HepG2 (cell line): ENCODE results near the gene TMEM134. TPM values are rescaled to one million over a fixed set of nuclear protein-coding genes. Genes with fewer than 3 reads are reported as not detected.

Source experiments
- BCL3 ChIP-seq: sonication (generic); formaldehyde crosslinking; IDR thresholded peaks from 2 replicates; pipeline ENCODE4 v1.5.1; 2020; ENCODE audit warnings: mild to moderate bottlenecking, missing genetic modification reagents, moderate library complexity
- CBX1 ChIP-seq: IDR thresholded peaks from one replicate; pipeline ENCODE4 v1.6.1; 2016; ENCODE audit warnings: antibody characterized with exemption, low read depth
- CREB3 ChIP-seq: sonication (generic); formaldehyde crosslinking; IDR thresholded peaks from 2 replicates; pipeline ENCODE4 v1.5.0; 2020; ENCODE audit warnings: missing genetic modification reagents
- DRAP1 ChIP-seq: IDR thresholded peaks from 2 replicates; pipeline ENCODE4 v1.6.1; 2016; ENCODE audit warnings: missing genetic modification reagents, missing compliant biosample characterization
- HNF1B ChIP-seq: sonication (generic); formaldehyde crosslinking; IDR thresholded peaks from 2 replicates; pipeline ENCODE4 v1.5.1; 2020; ENCODE audit warnings: mild to moderate bottlenecking, moderate library complexity, missing genetic modification reagents
- IKZF4 ChIP-seq: sonication (generic); formaldehyde crosslinking; IDR thresholded peaks from 2 replicates; pipeline ENCODE4 v1.5.1; 2020; ENCODE audit warnings: borderline replicate concordance, mild to moderate bottlenecking, low read depth, missing genetic modification reagents; ENCODE audit errors: not compliant biosample characterization
- ISL2 ChIP-seq: sonication (generic); formaldehyde crosslinking; IDR thresholded peaks from 2 replicates; pipeline ENCODE4 v1.5.0; 2020; ENCODE audit warnings: missing genetic modification reagents
- NFIC ChIP-seq: IDR thresholded peaks from 2 replicates; pipeline ENCODE4 v1.6.1; 2012; ENCODE audit warnings: mild to moderate bottlenecking, low read length, inconsistent platforms
- PAX8 ChIP-seq: sonication (generic); formaldehyde crosslinking; IDR thresholded peaks from 2 replicates; pipeline ENCODE4 v1.8.0; 2022; ENCODE audit warnings: mild to moderate bottlenecking, missing genetic modification reagents, borderline replicate concordance
- SMAD1 ChIP-seq: sonication (generic); formaldehyde crosslinking; IDR thresholded peaks from 2 replicates; pipeline ENCODE4 v1.4.0; 2020; ENCODE audit warnings: missing genetic modification reagents, low read depth, mild to moderate bottlenecking, borderline replicate concordance
- STAG1 ChIP-seq: sonication (generic); formaldehyde crosslinking; IDR thresholded peaks from 2 replicates; pipeline ENCODE4 v1.4.0; 2020; ENCODE audit warnings: missing genetic modification reagents
- SUZ12 ChIP-seq: fragments of 150-350 bp; IDR thresholded peaks from 2 replicates; pipeline ENCODE4 v1.6.1; 2014; ENCODE audit warnings: low read depth, low read length
- TGIF2 ChIP-seq: IDR thresholded peaks from 2 replicates; pipeline ENCODE4 v1.6.1; 2016; ENCODE audit warnings: control low read depth, missing compliant biosample characterization
- ZFP41 ChIP-seq: sonication (generic); formaldehyde crosslinking; IDR thresholded peaks from 2 replicates; pipeline ENCODE4 v1.4.0; 2020; ENCODE audit warnings: mild to moderate bottlenecking, missing genetic modification reagents, borderline replicate concordance
- ZFY ChIP-seq: sonication (generic); formaldehyde crosslinking; IDR thresholded peaks from 2 replicates; pipeline ENCODE4 v1.4.0; 2020; ENCODE audit warnings: missing genetic modification reagents
- ZNF556 ChIP-seq: sonication (generic); formaldehyde crosslinking; IDR thresholded peaks from 2 replicates; pipeline ENCODE4 v1.4.0; 2020; ENCODE audit warnings: mild to moderate bottlenecking, missing genetic modification reagents, borderline replicate concordance
- ZNF558 ChIP-seq: sonication (generic); formaldehyde crosslinking; IDR thresholded peaks from 2 replicates; pipeline ENCODE4 v1.9.0; 2022; ENCODE audit warnings: mild to moderate bottlenecking, missing genetic modification reagents, borderline replicate concordance
- ZNF567 ChIP-seq: sonication (generic); formaldehyde crosslinking; IDR thresholded peaks from 2 replicates; pipeline ENCODE4 v1.8.1; 2023; ENCODE audit warnings: mild to moderate bottlenecking, missing genetic modification reagents, borderline replicate concordance
- ZNF775 ChIP-seq: sonication (generic); formaldehyde crosslinking; IDR thresholded peaks from 2 replicates; pipeline ENCODE4 v1.4.0; 2020; ENCODE audit warnings: missing genetic modification reagents, mild to moderate bottlenecking, moderate library complexity, borderline replicate concordance
- ZNF777 ChIP-seq: sonication (generic); formaldehyde crosslinking; IDR thresholded peaks from 2 replicates; pipeline ENCODE4 v1.4.0; 2020; ENCODE audit warnings: missing genetic modification reagents
- ZNF883 ChIP-seq: sonication (generic); formaldehyde crosslinking; IDR thresholded peaks from 2 replicates; pipeline ENCODE4 v1.5.1; 2020; ENCODE audit warnings: mild to moderate bottlenecking, missing genetic modification reagents; ENCODE audit errors: not compliant biosample characterization
- polyA plus RNA-seq, 8 experiments: library from polyadenylated mRNA; depleted of rRNA in 3 of 8; stranded (reverse) in 7 of 8; unstranded in 1 of 8; fragments of >200 nt; fragmentation: Illumina TruSeq in 4 of 8; extraction: Trizol in 4 of 8; gene quantifications; 2 replicates each; pipeline versions ENCODE4 v1.2.1 to v1.2.3, GENCODE V29; 2011 to 2016; ENCODE audit warnings: low read depth in 4 of 8, missing spikeins in 1 of 8, mixed read lengths in 1 of 8; ENCODE audit not compliant: insufficient read depth in 1 of 8
- total RNA-seq, 5 experiments: library from RNA; depleted of rRNA; stranded (reverse); fragments of >200 nt; fragmentation: Illumina TruSeq; extraction: Trizol; gene quantifications; 2 replicates each; pipeline ENCODE4 v1.2.3, GENCODE V29; 2016; ENCODE audit warnings: low read depth in 1 of 5
- TF ChIP-seq, protein P1 (sequence below): IDR thresholded peaks from 2 replicates; pipeline ENCODE4 v1.6.1; 2016; ENCODE audit warnings: low read depth
- TF ChIP-seq, protein P2 (sequence below): sonication (generic); formaldehyde crosslinking; IDR thresholded peaks from 2 replicates; pipeline ENCODE4 v1.4.0; 2020; ENCODE audit warnings: mild to moderate bottlenecking, low read depth, missing genetic modification reagents

The TMEM134 gene
- total and polyA plus RNA-seq, 2 of the 13 experiments (the other 11 are each of a cell fraction or from before 2014, with no cell fraction given), result 6.9 to 26.9 TPM

DNA sequence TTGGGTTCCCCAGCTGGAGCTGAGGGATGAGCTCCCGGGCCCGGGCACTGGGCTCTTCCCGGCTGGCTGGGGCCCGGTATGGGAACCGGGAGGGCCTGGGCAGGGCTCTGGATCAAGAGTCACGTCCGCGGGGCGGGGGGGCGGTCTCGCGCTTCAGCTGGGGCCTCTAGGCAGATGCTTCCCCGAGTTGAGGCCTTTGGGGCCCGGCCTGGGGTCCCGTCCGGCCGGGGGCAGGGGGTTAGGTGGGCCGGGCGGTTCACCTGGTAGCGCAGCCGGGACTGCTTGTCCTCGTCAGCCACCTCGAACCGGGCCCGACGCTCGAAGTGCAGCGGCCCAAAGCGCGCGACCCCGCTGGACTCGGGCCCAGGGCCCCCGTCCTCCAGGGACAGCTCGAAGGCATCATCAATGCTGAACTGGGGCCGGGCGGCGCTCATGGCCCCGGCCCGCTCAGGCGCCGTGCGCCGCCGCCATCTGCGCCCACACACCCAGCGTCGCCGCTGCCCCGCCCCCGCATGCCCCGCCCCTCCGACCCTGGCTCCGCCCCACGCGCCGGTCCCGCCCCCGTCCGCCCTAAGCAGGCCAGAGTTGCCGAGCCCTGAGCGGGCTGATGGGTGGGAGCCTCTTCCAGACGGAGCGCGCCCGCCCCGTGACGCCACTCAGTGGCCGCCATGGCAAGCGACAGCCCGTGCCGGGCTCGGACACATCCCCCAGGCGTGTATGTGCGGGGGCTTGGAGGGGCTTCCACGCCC, at the start of gene TMEM134 (continued):
- 0 out of 2 replicates have a peak, but pooled peaks have one; percentile 60 for TF ChIP-seq BCL3
- no peak for TF ChIP-seq ZFP41 (CRISPR knock-in tag)
- no peak for TF ChIP-seq ZNF883 (CRISPR knock-in tag)
- TF ChIP-seq, protein P1, sequence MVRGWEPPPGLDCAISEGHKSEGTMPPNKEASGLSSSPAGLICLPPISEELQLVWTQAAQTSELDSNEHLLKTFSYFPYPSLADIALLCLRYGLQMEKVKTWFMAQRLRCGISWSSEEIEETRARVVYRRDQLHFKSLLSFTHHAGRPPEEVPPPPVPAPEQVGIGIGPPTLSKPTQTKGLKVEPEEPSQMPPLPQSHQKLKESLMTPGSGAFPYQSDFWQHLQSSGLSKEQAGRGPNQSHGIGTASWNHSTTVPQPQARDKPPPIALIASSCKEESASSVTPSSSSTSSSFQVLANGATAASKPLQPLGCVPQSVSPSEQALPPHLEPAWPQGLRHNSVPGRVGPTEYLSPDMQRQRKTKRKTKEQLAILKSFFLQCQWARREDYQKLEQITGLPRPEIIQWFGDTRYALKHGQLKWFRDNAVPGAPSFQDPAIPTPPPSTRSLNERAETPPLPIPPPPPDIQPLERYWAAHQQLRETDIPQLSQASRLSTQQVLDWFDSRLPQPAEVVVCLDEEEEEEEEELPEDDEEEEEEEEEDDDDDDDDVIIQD (CRISPR knock-in tag), result 0 out of 2 replicates have a peak, but pooled peaks have one; percentile 10
- no peak for TF ChIP-seq PAX8 (CRISPR knock-in tag)
- TF ChIP-seq ZFY (CRISPR knock-in tag), result peak; percentile 84
- TF ChIP-seq ZNF567 (CRISPR knock-in tag), result no peak
- TF ChIP-seq SUZ12, result no peak
- no peak for TF ChIP-seq ZNF775 (CRISPR knock-in tag)
- peak; percentile 39; the same call in 1 of the 2 replicates for TF ChIP-seq ZNF777
- TF ChIP-seq ZNF558 (CRISPR knock-in tag), result no peak
- peak; percentile 56; the same call in 1 of the 2 replicates for TF ChIP-seq DRAP1 (CRISPR knock-in tag)
- TF ChIP-seq CREB3 (CRISPR knock-in tag), result 0 out of 2 replicates have a peak, but pooled peaks have one; percentile 26
- no peak; the same call in 1 of the 2 replicates for TF ChIP-seq SMAD1
- TF ChIP-seq ZNF556 (CRISPR knock-in tag), result peak; percentile 77; the same call in 1 of the 2 replicates
- no peak for TF ChIP-seq IKZF4 (CRISPR knock-in tag)
- 0 out of 2 replicates have a peak, but pooled peaks have one; percentile 14 for TF ChIP-seq TGIF2 (CRISPR knock-in tag)
- TF ChIP-seq NFIC, result no peak
- peak; percentile 57 for TF ChIP-seq CBX1
- TF ChIP-seq ISL2 (CRISPR knock-in tag), result peak; percentile 15; the same call in 1 of the 2 replicates
- TF ChIP-seq STAG1 (CRISPR knock-in tag), result peak; percentile 72
- TF ChIP-seq, protein P2, sequence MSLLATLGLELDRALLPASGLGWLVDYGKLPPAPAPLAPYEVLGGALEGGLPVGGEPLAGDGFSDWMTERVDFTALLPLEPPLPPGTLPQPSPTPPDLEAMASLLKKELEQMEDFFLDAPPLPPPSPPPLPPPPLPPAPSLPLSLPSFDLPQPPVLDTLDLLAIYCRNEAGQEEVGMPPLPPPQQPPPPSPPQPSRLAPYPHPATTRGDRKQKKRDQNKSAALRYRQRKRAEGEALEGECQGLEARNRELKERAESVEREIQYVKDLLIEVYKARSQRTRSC (CRISPR knock-in tag), result no peak
- TF ChIP-seq HNF1B (CRISPR knock-in tag), result peak; percentile 95
